Measurements from ENCODE around the gene ST3GAL3.

DNA sequence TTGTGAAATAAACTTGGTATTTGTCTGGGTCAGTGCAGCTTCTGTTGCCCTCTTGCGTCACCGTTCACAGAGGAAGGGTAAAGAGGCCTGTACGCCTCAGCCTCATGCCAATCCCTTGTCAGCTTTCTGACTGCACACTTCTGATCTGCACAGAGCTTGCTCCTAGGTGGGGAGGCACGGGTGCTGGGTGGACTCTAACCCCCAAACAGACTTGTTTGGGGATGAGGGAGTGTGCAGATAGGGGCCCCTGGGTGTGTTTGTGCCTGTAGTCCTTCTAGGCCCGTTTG is 270.9 kb downstream of the ST3GAL3 start:
- TF ChIP-seq, protein P1, sequence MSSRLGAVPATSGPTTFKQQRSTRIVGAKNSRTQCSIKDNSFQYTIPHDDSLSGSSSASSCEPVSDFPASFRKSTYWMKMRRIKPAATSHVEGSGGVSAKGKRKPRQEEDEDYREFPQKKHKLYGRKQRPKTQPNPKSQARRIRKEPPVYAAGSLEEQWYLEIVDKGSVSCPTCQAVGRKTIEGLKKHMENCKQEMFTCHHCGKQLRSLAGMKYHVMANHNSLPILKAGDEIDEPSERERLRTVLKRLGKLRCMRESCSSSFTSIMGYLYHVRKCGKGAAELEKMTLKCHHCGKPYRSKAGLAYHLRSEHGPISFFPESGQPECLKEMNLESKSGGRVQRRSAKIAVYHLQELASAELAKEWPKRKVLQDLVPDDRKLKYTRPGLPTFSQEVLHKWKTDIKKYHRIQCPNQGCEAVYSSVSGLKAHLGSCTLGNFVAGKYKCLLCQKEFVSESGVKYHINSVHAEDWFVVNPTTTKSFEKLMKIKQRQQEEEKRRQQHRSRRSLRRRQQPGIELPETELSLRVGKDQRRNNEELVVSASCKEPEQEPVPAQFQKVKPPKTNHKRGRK (CRISPR knock-in tag; IDR thresholded peaks at IDR 0.05; ENCODE audit: borderline replicate concordance), result no peak
- TF ChIP-seq, protein P2, sequence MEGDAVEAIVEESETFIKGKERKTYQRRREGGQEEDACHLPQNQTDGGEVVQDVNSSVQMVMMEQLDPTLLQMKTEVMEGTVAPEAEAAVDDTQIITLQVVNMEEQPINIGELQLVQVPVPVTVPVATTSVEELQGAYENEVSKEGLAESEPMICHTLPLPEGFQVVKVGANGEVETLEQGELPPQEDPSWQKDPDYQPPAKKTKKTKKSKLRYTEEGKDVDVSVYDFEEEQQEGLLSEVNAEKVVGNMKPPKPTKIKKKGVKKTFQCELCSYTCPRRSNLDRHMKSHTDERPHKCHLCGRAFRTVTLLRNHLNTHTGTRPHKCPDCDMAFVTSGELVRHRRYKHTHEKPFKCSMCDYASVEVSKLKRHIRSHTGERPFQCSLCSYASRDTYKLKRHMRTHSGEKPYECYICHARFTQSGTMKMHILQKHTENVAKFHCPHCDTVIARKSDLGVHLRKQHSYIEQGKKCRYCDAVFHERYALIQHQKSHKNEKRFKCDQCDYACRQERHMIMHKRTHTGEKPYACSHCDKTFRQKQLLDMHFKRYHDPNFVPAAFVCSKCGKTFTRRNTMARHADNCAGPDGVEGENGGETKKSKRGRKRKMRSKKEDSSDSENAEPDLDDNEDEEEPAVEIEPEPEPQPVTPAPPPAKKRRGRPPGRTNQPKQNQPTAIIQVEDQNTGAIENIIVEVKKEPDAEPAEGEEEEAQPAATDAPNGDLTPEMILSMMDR (IDR thresholded peaks at IDR 0.05), result no peak
- TF ChIP-seq NFYB (CRISPR knock-in tag; conservative IDR thresholded peaks at IDR 0.05; ENCODE audit: low read depth), result no peak
- TF ChIP-seq, protein P3, sequence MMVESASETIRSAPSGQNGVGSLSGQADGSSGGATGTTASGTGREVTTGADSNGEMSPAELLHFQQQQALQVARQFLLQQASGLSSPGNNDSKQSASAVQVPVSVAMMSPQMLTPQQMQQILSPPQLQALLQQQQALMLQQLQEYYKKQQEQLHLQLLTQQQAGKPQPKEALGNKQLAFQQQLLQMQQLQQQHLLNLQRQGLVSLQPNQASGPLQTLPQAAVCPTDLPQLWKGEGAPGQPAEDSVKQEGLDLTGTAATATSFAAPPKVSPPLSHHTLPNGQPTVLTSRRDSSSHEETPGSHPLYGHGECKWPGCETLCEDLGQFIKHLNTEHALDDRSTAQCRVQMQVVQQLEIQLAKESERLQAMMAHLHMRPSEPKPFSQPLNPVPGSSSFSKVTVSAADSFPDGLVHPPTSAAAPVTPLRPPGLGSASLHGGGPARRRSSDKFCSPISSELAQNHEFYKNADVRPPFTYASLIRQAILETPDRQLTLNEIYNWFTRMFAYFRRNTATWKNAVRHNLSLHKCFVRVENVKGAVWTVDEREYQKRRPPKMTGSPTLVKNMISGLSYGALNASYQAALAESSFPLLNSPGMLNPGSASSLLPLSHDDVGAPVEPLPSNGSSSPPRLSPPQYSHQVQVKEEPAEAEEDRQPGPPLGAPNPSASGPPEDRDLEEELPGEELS (CRISPR knock-in tag; IDR thresholded peaks at IDR 0.05), result no peak
- no peak for TF ChIP-seq NR2C2 (CRISPR knock-in tag; IDR thresholded peaks at IDR 0.05)
- TF ChIP-seq, protein P4, sequence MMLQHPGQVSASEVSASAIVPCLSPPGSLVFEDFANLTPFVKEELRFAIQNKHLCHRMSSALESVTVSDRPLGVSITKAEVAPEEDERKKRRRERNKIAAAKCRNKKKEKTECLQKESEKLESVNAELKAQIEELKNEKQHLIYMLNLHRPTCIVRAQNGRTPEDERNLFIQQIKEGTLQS (CRISPR knock-in tag; conservative IDR thresholded peaks at IDR 0.05), result no peak
- TF ChIP-seq ETV6 (CRISPR knock-in tag; IDR thresholded peaks at IDR 0.05), result no peak
- TF ChIP-seq, protein P5, sequence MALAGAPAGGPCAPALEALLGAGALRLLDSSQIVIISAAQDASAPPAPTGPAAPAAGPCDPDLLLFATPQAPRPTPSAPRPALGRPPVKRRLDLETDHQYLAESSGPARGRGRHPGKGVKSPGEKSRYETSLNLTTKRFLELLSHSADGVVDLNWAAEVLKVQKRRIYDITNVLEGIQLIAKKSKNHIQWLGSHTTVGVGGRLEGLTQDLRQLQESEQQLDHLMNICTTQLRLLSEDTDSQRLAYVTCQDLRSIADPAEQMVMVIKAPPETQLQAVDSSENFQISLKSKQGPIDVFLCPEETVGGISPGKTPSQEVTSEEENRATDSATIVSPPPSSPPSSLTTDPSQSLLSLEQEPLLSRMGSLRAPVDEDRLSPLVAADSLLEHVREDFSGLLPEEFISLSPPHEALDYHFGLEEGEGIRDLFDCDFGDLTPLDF (CRISPR knock-in tag; IDR thresholded peaks at IDR 0.05), result no peak

All from WTC11 (cell line).